ENCODE data around the gene BPI. TPM values are rescaled to one million over a fixed set of nuclear protein-coding genes. Genes with fewer than 3 reads are reported as not detected.

BPI gene
- total RNA-seq, 1 experiment from 2014 or later, result not detected

GRCh38 chr20:38308447-38308846, 4.5 kb downstream of the BPI start:
- Mint-ChIP-seq H3K4me1 (ENCODE audit: low read depth, unreplicated experiment) (no peaks in the 10 kb centered on the region), H3K27ac (ENCODE audit: unreplicated experiment) (no peak overlapping the region), H3K36me3 (ENCODE audit: insufficient read depth, unreplicated experiment) (no peaks in the 10 kb centered on the region), H3K9me3 (ENCODE audit: unreplicated experiment) (no peaks in the 10 kb centered on the region), H3K27me3 (ENCODE audit: insufficient read depth, unreplicated experiment) (peaks cover 6% of the 10 kb centered on the region), H3K4me3 (ENCODE audit: unreplicated experiment) (no peak overlapping the region)
- no peaks in the 10 kb centered on the region for H3K27me3 ChIP-seq (replicated peaks; ENCODE audit: control insufficient read depth, insufficient read depth, low read length)
- H3K4me3 ChIP-seq (ENCODE audit: low read depth, low read length), result no peak overlapping the region
- BruUV-seq (replicated peaks), result no TSS peak
- TF ChIP-seq, protein P1, sequence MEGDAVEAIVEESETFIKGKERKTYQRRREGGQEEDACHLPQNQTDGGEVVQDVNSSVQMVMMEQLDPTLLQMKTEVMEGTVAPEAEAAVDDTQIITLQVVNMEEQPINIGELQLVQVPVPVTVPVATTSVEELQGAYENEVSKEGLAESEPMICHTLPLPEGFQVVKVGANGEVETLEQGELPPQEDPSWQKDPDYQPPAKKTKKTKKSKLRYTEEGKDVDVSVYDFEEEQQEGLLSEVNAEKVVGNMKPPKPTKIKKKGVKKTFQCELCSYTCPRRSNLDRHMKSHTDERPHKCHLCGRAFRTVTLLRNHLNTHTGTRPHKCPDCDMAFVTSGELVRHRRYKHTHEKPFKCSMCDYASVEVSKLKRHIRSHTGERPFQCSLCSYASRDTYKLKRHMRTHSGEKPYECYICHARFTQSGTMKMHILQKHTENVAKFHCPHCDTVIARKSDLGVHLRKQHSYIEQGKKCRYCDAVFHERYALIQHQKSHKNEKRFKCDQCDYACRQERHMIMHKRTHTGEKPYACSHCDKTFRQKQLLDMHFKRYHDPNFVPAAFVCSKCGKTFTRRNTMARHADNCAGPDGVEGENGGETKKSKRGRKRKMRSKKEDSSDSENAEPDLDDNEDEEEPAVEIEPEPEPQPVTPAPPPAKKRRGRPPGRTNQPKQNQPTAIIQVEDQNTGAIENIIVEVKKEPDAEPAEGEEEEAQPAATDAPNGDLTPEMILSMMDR (IDR thresholded peaks at IDR 0.05; ENCODE audit: insufficient read depth in 1 of 2, low read depth in 1 of 2, low read length in 1 of 2, severe bottlenecking in 1 of 2, unreplicated experiment in 1 of 2), result no peak
- no peak for DNase-seq
- peaks cover 8% of the 10 kb centered on the region; the same call in 1 of the 2 replicates for H3K9me3 ChIP-seq
- no peaks in the 10 kb centered on the region for H3K36me3 ChIP-seq (ENCODE audit: control insufficient read depth, insufficient read depth, low read length)
- POLR2A ChIA-PET, result no interaction called here
- H3K4me1 ChIP-seq, result no peaks in the 10 kb centered on the region
- CTCF ChIA-PET, result no interaction called here
- intact Hi-C loops (cut with micrococcal nuclease; ENCODE audit: unreplicated experiment), result no loop called here

- H3K4me3 ChIP-seq (ENCODE audit: low read depth, low read length), result no peak overlapping the region
- no peaks in the 10 kb centered on the region for H3K4me1 ChIP-seq
- peaks cover 1% of the 10 kb centered on the region; the same call in 1 of the 2 replicates for H3K27me3 ChIP-seq (replicated peaks; ENCODE audit: control insufficient read depth, insufficient read depth, low read length)
- no peaks in the 10 kb centered on the region for H3K36me3 ChIP-seq (ENCODE audit: control insufficient read depth, insufficient read depth, low read length)
- no TSS peak for BruUV-seq (replicated peaks)
- ChIA-PET POLR2A (no interaction called here), CTCF (no interaction called here)
- H3K36me3 Mint-ChIP-seq (ENCODE audit: insufficient read depth, unreplicated experiment), result no peaks in the 10 kb centered on the region
- TF ChIP-seq, protein P1 (IDR thresholded peaks at IDR 0.05; ENCODE audit: insufficient read depth in 1 of 2, low read depth in 1 of 2, low read length in 1 of 2, severe bottlenecking in 1 of 2, unreplicated experiment in 1 of 2), result no peak
- intact Hi-C loops (cut with micrococcal nuclease; ENCODE audit: unreplicated experiment), result no loop called here
- no peak overlapping the region for H3K27ac Mint-ChIP-seq (ENCODE audit: unreplicated experiment)
- H3K4me3 Mint-ChIP-seq (ENCODE audit: unreplicated experiment), result no peak overlapping the region
- H3K9me3 ChIP-seq, result peaks cover 8% of the 10 kb centered on the region; the same call in 1 of the 2 replicates
- no peak for DNase-seq
- H3K27me3 Mint-ChIP-seq (ENCODE audit: insufficient read depth, unreplicated experiment), result peaks cover 9% of the 10 kb centered on the region
- H3K4me1 Mint-ChIP-seq (ENCODE audit: low read depth, unreplicated experiment), result no peaks in the 10 kb centered on the region
- H3K9me3 Mint-ChIP-seq (ENCODE audit: unreplicated experiment), result no peaks in the 10 kb centered on the region
These were observed 7.1 kb downstream of the BPI start for GRCh38 chr20:38311091-38311490.

GRCh38 chr20:38311491-38311890, 7.5 kb downstream of the BPI start:
- H3K9me3 Mint-ChIP-seq (ENCODE audit: unreplicated experiment), result no peaks in the 10 kb centered on the region
- H3K36me3 ChIP-seq (ENCODE audit: control insufficient read depth, insufficient read depth, low read length), result no peaks in the 10 kb centered on the region
- no peaks in the 10 kb centered on the region for H3K36me3 Mint-ChIP-seq (ENCODE audit: insufficient read depth, unreplicated experiment)
- no peak overlapping the region for H3K4me3 Mint-ChIP-seq (ENCODE audit: unreplicated experiment)
- intact Hi-C loops (cut with micrococcal nuclease; ENCODE audit: unreplicated experiment), result no loop called here
- no peak for DNase-seq
- peaks cover 8% of the 10 kb centered on the region; the same call in 1 of the 2 replicates for H3K9me3 ChIP-seq
- CTCF ChIA-PET, result interaction anchor here (0.6 to 1.0 kb wide), 2 partner anchors 10 to 81 kb away, joined by 3 to 4 read pairs; no protein-coding TSS in a partner anchor
- H3K27me3 ChIP-seq (replicated peaks; ENCODE audit: control insufficient read depth, insufficient read depth, low read length), result peaks cover 1% of the 10 kb centered on the region; the same call in 1 of the 2 replicates
- peaks cover 9% of the 10 kb centered on the region for H3K27me3 Mint-ChIP-seq (ENCODE audit: insufficient read depth, unreplicated experiment)
- H3K27ac Mint-ChIP-seq (ENCODE audit: unreplicated experiment), result no peak overlapping the region
- H3K4me3 ChIP-seq (ENCODE audit: low read depth, low read length), result no peak overlapping the region
- no peaks in the 10 kb centered on the region for H3K4me1 Mint-ChIP-seq (ENCODE audit: low read depth, unreplicated experiment)
- TF ChIP-seq, protein P1 (IDR thresholded peaks at IDR 0.05; ENCODE audit: insufficient read depth in 1 of 2, low read depth in 1 of 2, low read length in 1 of 2, severe bottlenecking in 1 of 2, unreplicated experiment in 1 of 2), result no peak
- POLR2A ChIA-PET, result no interaction called here
- no TSS peak for BruUV-seq (replicated peaks)
- H3K4me1 ChIP-seq, result no peaks in the 10 kb centered on the region
